Psoas muscle (tissue), 8 donors: Measurements from ENCODE around the gene CACNA1D. TPM values are rescaled to one million over a fixed set of nuclear protein-coding genes. Genes with fewer than 3 reads are reported as not detected.

ENCODE experiments used
- ATAC-seq, 4 donors: fragments of 200-7000 bp; cut with Tn5 transposase; one replicate each; pipeline ENCODE4 v1.9.1; 2020; ENCODE audit warnings: moderate library complexity in 3 of 4, mild to moderate bottlenecking in 2 of 4
- DNase-seq, 2 donors: peaks; one replicate each; pipeline ENCODE4 v3.0.0-alpha.2; 2020
- H3K27ac ChIP-seq: fragments of 200-600 bp; one replicate; pipeline ENCODE4 v1.8.0; 2022
- H3K27me3 ChIP-seq, 3 donors: fragments of 200-600 bp in 1 of 3; one replicate each; pipeline versions ENCODE4 v1.6.1 to v1.8.0; 2013 to 2022; ENCODE audit warnings: low read length in 2 of 3, mild to moderate bottlenecking in 2 of 3, moderate library complexity in 1 of 3; ENCODE audit not compliant: insufficient read depth in 3 of 3
- H3K36me3 ChIP-seq, 2 donors: fragments of 200-600 bp in 1 of 2; one replicate each; pipeline versions ENCODE4 v1.6.1 to v1.8.0; 2013 to 2022; ENCODE audit warnings: low read depth in 1 of 2, mild to moderate bottlenecking in 1 of 2, moderate library complexity in 1 of 2; ENCODE audit not compliant: insufficient read depth in 1 of 2
- H3K4me1 ChIP-seq: fragments of 200-600 bp; one replicate; pipeline ENCODE4 v1.8.0; 2022
- H3K4me3 ChIP-seq: fragments of 200-600 bp; one replicate; pipeline ENCODE4 v1.8.0; 2022; ENCODE audit warnings: mild to moderate bottlenecking
- H3K9me3 ChIP-seq: fragments of 200-600 bp; one replicate; pipeline ENCODE4 v1.8.0; 2022
- WGBS, 3 donors: extraction: QIAGEN DNeasy Blood & Tissue Kit; methylation state at CpG; one replicate each; pipeline versions ENCODE4 v1.1.6 to v1.1.7; 2013; 5-methylcytosine and 5-hydroxymethylcytosine counted together
- intact Hi-C, 2 donors: fragments of 100-400 bp; cut with DNase I; formaldehyde crosslinking; loops; one replicate each; pipeline versions ENCODE4 v1.11.0 to v1.14.2; 2022
- polyA plus RNA-seq, 3 donors: library from polyadenylated mRNA; stranded (reverse); fragments of 200-250 nt; gene quantifications; one replicate each; pipeline ENCODE4 v1.2.3, GENCODE V29; 2013
- total RNA-seq, 4 donors: library from RNA; stranded (reverse); fragmentation: NEBNext Ultra II Directional in 2 of 4; extraction: Animal tissue kit (Norgen Biotek cat#: 25700) in 2 of 4; gene quantifications; one replicate each; pipeline versions ENCODE4 v1.2.1 to v1.2.4, GENCODE V29; 2021 to 2023
- TF ChIP-seq, protein P1 (sequence below): fragments of 200-600 bp; IDR thresholded peaks from one replicate; pipeline ENCODE4 v1.8.0; 2022; ENCODE audit warnings: antibody characterized with exemption
- donor health status: healthy with polysubstance abuse.
- donor health status: DM: no; HTN: no; CAD: no; lungs with moderate emphysema.
- donor health status: Bipolar disorder and iron deficiency.
- donor health status: healthy.
- donor health status: DM: yes; HTN: yes; CAD: no.
- donor health status: DM: no; HTN: no; CAD: no.
- donor health status: DM: no; HTN: no; CAD: no.
- donor health status: DM: yes; HTN: yes; CAD: no.

The CACNA1D gene
- total and polyA plus RNA-seq, 7 donors: 0.05 to 0.82 (median 0.28) TPM; not detected in 2

DNA sequence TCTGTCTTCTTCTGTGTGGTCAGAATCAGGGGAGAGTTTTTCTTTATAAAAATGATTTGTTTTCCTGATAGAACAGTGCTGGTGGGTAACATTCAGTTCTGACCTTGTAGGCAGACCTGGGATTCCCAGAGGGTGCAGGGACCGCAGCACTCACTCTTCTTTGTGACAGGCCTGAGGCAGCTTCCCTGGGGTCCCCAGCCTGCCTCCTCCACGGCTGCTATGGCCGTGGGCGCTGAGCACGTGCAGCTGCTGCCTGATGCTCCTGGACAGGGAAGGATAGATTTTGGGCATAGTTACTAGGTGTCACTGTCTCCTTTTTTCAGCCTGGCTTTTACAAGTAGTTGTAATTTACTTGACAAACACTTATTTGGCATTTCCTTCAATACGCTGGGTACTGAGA, 39.1 kb downstream of the CACNA1D start:
- Histone ChIP-seq H3K4me1 (no peaks in the 10 kb centered on the region), H3K4me3 (no peak overlapping the region), H3K36me3 (no peaks in the 10 kb centered on the region), H3K27ac (no peak overlapping the region), H3K27me3 (peaks cover 0 to 3% (median 2%) of the 10 kb centered on the region in 3 donors), H3K9me3 (no peaks in the 10 kb centered on the region)
- DNase-seq (no peak), ATAC-seq (no peak)
- TF ChIP-seq, protein P1, sequence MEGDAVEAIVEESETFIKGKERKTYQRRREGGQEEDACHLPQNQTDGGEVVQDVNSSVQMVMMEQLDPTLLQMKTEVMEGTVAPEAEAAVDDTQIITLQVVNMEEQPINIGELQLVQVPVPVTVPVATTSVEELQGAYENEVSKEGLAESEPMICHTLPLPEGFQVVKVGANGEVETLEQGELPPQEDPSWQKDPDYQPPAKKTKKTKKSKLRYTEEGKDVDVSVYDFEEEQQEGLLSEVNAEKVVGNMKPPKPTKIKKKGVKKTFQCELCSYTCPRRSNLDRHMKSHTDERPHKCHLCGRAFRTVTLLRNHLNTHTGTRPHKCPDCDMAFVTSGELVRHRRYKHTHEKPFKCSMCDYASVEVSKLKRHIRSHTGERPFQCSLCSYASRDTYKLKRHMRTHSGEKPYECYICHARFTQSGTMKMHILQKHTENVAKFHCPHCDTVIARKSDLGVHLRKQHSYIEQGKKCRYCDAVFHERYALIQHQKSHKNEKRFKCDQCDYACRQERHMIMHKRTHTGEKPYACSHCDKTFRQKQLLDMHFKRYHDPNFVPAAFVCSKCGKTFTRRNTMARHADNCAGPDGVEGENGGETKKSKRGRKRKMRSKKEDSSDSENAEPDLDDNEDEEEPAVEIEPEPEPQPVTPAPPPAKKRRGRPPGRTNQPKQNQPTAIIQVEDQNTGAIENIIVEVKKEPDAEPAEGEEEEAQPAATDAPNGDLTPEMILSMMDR: no peak
- intact Hi-C loops: no loop called here
- 62 to 66% (median 66%) methylated on average over 6 of the region's 6 CpGs for WGBS, 3 donors

DNA sequence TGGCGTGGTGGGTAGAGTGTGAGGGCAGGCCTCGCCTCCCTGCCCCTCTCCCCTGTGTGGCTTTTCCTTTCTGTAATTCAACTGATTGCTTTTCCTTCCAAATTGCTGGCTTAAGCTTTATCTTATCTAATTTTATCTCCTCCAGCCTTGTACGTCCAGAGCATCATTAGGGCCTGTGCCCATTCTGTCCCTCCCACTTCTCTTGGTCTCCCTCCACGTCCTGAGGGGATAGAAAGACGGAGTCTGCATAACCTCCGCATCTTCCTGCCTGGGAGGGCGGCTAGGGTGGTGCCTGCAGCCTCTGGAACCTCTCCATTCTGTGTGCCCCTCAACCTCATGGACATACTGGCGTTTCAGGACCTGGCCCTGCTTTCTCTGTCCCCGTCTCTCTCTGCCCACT, 39.8 kb downstream of the CACNA1D start:
- Histone ChIP-seq H3K36me3 (no peaks in the 10 kb centered on the region), H3K4me3 (no peak overlapping the region), H3K4me1 (no peaks in the 10 kb centered on the region), H3K27ac (no peak overlapping the region), H3K27me3 (peaks cover 0 to 4% (median 3%) of the 10 kb centered on the region in 3 donors), H3K9me3 (no peaks in the 10 kb centered on the region)
- 74 to 82% (median 80%) methylated on average over 9 of the region's 9 CpGs for WGBS, 3 donors
- DNase-seq (no peak), ATAC-seq (no peak)
- intact Hi-C loops: no loop called here
- TF ChIP-seq, protein P1: no peak

DNA sequence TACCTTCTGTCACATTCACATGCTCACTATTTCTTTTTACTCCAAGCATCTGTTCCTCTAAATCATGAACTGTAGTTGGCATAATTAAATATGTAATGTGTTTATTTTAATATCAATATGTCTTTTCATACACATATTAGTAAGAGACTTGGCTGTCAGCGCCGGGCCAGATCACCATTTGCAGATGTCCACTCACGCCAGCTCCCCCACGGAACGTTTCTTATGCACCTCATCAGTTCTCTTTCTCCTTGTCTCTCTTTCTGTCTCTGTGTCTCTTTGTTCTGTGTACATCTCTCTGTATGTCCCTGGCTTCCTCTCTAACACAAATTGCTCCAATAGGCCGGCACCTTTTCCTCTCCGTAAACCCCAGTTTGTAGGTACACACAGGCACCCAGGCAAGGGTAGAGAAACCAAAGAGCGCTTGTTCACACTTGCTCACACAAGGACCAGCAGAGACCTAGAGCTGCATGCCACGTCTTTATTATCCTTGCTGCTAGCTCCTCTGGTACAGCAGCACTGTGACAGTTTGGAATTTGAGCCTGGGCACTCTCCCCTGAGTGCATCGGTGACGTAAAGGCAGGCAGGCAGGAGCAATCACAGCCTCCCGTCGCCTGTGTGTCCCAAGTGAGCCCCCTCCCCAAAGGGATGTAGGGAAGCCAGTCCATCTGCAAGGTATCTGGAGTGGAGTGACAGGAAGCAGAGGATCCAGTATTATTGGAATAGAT, 40.4 kb downstream of the CACNA1D start:
- no peak for ATAC-seq
- Histone ChIP-seq H3K9me3 (no peaks in the 10 kb centered on the region), H3K4me1 (no peaks in the 10 kb centered on the region), H3K27me3 (peaks cover 0 to 4% (median 3%) of the 10 kb centered on the region in 3 donors), H3K36me3 (no peaks in the 10 kb centered on the region), H3K27ac (no peak overlapping the region), H3K4me3 (no peak overlapping the region)
- TF ChIP-seq, protein P1: no peak
- intact Hi-C loops: no loop called here
- 43 to 50% (median 48%) methylated on average over 13 of the region's 13 CpGs for WGBS, 3 donors
- no peak for DNase-seq

DNA sequence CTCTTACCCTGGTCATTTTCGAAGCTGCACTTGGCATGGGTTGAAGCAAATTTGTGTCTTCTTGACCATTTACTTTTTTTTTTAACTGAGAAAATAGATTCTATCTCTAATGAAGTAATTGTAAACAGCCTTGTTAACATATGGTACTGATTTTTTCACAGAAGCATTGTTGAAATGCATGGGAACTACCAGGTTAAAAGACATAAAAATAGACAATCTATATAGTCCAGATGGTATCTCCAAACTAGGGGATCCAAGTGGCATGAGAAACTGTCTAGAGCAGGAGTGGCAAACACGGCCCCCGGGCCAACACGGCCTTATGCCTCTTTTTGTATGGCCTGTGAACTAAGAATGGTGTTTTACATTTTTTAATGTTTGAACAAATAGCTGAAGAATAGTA, 41.9 kb downstream of the CACNA1D start:
- no peaks in the 10 kb centered on the region for H3K36me3 ChIP-seq
- DNase-seq (no peak), ATAC-seq (no peak)
- no peak overlapping the region for H3K4me3 ChIP-seq
- TF ChIP-seq, protein P1: no peak
- peaks cover 0 to 4% (median 3%) of the 10 kb centered on the region in 3 donors for H3K27me3 ChIP-seq
- intact Hi-C loops: no loop called here
- no peaks in the 10 kb centered on the region for H3K9me3 ChIP-seq
- 83 to 89% (median 87%) methylated on average over 4 of the region's 4 CpGs for WGBS, 3 donors
- no peaks in the 10 kb centered on the region for H3K4me1 ChIP-seq
- H3K27ac ChIP-seq: no peak overlapping the region

DNA sequence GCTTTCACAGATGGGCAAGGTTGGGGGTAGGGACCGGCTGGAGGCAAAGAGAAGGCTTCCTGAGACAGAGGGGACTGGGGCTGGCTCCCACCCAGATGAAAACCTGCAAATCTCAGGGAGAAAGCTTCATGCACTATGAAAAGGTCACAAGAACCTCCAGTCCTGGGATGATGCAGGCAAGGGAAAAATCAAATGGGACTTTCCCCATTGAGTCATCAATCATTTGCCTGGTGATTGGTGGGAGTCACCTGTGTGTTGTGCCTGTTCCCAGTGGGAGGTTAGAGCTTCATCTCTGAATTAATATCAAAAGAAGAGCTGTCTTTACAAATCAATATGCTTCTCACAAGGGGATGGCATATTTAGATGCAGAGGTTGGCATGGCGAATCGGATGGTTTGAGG, 49.9 kb downstream of the CACNA1D start:
- 92 to 98% (median 96%) methylated on average over 3 of the region's 3 CpGs for WGBS, 3 donors
- H3K4me1 ChIP-seq: peaks cover 4% of the 10 kb centered on the region
- H3K27ac ChIP-seq: no peak overlapping the region
- intact Hi-C loops: no loop called here
- no peaks in the 10 kb centered on the region for H3K9me3 ChIP-seq
- ATAC-seq (no peak), DNase-seq (no peak)
- no peaks in the 10 kb centered on the region for H3K27me3 ChIP-seq
- TF ChIP-seq, protein P1: no peak
- H3K36me3 ChIP-seq: no peaks in the 10 kb centered on the region
- no peak overlapping the region for H3K4me3 ChIP-seq
